ENCODE measurements around the gene COASY.
A peak's percentile ranks its signal among the peaks of the same experiment; 100 is the strongest.
"Not testable (repeated sequence)": the region's sequence is repeated elsewhere in the genome, so short reads cannot be mapped to it uniquely, and the experiment has no call there.

COASY gene

DNA sequence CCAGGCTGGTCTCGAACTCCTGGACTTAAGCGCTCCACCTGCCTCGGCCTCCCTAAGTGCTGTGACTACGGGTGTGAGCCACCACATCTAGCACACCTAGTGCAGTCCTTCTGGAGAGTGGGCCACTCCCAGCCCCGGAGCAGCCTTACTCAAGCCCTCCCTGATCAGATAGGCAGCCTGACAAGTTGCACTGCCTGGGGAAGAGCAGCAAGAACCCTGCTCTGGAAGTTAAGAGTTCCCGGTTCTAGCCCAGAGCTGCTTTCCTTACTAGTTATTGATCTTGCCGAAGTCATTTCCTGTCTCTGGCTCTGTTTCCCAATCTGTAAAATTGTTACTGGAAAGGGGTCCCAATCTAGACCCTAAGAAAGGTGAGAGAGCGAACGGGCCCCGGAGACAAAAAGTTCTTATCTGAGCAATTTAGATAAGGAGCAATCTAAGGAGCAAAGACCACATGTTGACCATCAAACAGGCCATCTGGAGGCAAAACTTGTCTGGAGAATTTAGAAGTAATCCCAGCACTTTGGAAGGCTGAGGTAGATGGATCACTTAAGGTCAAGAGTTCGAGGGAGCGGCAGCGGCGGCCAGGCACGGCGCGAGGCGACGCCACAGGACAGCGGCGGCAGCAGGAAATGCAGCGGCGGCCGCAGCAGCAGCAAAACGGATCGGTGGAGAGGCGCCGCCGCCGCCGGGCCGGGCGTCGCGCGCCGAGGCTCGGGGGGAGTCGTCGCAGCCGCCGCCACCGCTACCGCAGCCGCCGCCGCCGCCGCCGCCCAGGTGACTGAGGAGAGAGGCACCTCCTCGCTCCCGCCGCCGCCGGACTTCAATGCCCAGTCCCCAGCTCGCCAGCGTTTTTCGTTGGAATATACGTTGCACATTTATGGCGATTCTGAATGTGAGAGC, 30.2 kb upstream of the COASY start:
- peak; percentile 72 for DNase-seq

DNA sequence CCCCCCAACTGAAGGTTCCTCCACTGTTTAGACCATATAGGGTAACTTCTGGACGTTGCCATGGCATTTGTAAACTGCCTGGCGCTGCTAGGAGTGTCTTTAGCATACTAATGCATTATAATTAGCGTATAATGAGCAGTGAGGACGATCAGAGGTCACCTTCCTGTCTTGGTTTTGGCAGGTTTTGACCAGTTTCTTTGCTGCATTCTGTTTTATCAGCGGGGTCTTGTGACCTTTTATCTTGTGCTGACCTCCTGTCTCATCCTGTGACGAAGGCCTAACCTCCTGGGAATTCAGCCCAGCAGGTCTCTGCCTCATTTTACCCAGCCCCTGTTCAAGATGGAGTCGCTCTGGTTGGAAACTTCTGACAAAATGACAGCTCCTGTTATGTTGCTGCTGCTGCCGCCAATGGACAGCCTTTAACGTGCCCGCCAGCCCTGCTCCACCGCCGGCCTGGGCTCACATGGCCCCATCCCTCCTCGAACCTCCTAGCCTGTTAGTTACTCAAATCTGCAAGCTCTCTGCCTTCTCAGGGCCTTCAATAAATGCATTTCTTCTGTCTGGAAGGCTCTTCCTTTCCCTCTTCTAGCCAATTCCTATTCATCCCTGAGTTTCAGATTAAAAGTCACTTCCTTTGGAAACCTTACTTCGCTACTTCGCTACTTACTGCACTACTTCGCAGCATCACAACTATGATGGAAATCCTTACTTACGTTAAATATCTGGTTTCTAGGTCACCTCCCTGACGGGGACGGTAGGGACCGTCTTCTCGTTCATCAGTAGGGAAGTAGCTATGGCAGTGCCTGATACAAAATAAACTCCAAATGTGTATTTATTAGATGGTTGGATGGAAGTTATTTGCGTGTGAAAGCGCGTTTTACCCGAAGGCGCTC, 26.5 kb upstream of the COASY start:
- DNase-seq: no peak

DNA sequence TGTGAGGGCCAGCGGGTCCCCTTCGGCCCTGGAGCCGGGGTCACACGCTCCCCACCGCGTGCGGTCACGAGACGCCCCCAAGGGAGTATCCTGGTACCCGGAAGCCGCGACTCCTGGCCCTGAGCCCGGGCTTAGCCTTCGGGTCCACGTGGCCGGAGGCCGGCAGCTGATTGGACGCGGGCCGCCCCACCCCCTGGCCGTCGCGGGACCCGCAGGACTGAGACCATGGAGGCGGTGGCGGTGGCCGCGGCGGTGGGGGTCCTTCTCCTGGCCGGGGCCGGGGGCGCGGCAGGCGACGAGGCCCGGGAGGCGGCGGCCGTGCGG, 25.9 kb upstream of the COASY start, which contains the start of gene NAGLU:
Gene NAGLU (plus strand): TSS at position 194 of the 324 bp plus-strand sequence. CDS start 32 bp downstream, at position 226.
- DNase-seq: peak; percentile 98

DNA sequence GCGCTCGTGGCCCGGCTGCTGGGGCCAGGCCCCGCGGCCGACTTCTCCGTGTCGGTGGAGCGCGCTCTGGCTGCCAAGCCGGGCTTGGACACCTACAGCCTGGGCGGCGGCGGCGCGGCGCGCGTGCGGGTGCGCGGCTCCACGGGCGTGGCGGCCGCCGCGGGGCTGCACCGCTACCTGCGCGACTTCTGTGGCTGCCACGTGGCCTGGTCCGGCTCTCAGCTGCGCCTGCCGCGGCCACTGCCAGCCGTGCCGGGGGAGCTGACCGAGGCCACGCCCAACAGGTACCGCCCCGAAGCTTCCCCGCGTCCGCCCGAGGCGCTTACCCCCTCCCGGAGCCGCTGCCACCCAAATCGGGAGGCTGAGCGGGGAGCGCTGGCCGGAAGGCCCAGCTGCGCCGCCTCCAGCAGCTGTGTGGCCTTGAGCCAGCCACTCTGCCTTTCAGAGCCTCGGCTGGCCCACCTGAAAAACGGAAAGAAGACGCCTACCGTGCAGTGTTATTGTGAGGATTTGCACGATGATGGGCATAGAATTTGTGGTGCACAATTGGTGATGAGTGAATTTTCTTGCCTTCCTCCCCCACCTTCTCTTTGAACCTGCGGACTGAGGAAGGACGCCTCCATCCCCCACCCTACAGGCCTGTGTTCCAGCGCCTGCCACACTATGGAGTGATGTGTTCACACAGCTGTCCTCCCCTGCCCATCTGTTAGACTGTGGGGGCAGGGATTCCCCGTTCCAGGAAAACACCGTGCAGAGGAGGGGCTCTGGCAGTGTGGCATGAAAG, 25.4 kb upstream of the COASY start:
- peak; percentile 84 for DNase-seq

DNA sequence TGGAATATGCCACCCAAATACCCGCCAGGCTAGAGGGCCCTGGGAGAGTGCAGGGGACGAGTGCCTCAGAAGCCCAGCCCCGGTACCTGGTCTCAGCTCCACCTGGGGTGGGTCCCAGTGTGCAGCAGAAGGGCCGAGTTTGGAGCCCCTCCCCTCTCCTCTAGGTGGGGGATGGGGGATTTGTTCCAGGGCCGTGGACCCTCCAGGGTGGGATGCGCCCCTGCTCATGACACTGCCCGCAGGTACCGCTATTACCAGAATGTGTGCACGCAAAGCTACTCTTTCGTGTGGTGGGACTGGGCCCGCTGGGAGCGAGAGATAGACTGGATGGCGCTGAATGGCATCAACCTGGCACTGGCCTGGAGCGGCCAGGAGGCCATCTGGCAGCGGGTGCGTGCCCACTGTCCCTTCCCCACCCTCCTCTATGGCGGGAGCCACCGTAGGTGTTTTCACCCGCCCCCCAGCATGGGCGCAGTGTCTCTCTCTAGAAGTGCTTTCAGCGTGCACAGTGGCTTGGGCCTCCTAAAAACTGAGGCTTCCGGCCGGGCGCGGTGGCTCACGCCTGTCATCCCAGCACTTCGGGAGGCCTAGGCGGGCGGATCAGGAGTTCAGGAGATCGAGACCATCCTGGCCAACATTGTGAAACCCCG, 24.7 kb upstream of the COASY start:
- no peak for DNase-seq

DNA sequence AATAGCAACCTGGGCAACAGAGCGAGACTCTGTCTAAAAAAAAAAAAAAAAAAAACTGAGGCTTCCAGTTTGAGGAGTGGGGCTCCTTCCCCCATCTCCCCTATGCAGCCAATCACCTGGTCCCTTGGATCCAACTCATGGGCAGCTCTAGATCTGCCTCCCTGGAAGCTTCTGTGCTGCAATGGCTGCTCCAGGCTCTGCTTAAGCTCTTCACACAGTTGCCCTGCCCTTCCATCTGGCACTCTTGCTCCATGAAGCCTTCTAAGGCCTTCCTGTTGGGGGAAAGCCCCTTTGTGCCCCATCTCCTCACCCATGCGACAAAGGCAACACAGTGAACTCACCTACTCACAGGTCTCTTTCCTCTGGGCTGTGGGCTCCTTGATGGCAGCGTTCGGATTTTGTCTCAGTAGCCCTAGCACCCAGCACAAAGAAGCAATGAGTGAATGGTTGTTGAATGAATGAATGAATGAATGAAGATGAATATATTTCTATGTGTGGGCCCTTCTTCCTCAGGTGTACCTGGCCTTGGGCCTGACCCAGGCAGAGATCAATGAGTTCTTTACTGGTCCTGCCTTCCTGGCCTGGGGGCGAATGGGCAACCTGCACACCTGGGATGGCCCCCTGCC, 24.0 kb upstream of the COASY start:
- DNase-seq: no peak

DNA sequence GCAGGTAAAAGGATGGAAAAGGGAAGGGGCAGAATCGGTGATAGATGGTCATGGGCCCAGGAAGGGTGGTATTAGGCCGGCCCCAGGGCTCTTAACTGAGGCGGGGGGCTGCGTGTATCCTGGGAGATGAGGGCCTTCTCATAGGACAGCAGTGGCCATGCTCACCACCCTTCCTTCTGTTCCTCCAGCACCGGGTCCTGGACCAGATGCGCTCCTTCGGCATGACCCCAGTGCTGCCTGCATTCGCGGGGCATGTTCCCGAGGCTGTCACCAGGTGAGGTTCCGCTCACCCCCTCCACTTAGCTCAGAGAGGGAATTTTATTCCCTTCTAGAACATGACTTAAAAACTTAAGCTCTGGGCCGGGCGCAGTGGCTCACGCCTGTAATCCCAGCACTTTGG, 23.5 kb upstream of the COASY start:
- no peak for DNase-seq

DNA sequence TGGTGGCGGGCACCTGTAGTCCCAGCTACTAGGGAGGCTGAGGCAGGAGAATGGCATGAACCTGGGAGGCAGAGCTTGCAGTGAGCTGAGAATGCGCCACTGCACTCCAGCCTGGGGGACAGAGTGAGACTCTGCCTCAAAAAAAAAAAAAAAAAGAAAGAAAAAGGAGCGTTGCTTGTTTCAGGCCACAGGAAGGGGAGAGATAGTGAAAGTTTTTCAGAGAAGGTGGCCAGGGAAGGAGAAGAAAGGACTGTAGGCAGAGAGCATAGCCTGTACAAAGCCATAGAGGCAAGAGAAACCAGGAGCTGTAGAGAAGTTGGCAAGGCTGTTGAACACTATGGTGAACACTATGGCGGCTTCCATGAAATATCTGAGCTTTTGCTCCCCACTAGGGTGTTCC, 21.4 kb upstream of the COASY start:
- not testable (repeated sequence) for DNase-seq

DNA sequence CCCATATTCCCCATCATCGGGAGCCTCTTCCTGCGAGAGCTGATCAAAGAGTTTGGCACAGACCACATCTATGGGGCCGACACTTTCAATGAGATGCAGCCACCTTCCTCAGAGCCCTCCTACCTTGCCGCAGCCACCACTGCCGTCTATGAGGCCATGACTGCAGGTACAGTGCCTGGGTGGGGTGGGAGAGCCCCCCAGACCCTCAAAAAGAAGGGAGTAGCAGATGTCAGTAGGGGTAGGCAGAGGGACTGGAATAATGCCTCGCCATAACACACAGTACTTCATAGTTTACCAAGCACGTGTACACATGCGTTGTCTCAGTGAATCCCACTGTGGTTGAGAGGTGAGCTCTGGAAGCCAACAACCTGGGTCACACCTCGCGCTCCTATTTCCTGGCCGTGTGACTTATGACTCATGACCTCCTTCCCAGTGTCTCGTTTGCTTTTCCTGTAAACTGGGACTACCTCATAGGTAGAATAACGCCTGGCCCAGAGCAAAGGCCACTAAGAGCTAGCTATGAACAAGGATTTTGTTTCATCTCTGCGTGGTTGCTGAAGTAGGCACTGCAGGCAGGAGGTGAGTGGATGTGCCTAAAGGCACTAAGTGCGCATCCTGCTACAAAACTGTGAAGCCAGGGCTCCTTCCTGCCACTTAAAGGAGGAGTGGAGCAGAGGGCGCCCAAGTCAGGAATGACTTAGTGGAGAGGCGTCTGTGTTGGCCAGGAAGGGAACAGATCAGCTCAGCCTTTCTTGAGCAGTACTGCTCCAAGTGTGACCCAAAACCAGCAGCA, 20.7 kb upstream of the COASY start:
- DNase-seq: no peak

DNA sequence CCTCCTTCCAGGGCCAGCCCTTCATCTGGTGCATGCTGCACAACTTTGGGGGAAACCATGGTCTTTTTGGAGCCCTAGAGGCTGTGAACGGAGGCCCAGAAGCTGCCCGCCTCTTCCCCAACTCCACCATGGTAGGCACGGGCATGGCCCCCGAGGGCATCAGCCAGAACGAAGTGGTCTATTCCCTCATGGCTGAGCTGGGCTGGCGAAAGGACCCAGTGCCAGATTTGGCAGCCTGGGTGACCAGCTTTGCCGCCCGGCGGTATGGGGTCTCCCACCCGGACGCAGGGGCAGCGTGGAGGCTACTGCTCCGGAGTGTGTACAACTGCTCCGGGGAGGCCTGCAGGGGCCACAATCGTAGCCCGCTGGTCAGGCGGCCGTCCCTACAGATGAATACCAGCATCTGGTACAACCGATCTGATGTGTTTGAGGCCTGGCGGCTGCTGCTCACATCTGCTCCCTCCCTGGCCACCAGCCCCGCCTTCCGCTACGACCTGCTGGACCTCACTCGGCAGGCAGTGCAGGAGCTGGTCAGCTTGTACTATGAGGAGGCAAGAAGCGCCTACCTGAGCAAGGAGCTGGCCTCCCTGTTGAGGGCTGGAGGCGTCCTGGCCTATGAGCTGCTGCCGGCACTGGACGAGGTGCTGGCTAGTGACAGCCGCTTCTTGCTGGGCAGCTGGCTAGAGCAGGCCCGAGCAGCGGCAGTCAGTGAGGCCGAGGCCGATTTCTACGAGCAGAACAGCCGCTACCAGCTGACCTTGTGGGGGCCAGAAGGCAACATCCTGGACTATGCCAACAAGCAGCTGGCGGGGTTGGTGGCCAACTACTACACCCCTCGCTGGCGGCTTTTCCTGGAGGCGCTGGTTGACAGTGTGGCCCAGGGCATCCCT, 18.5 kb upstream of the COASY start:
- peak; percentile 64 for DNase-seq

DNA sequence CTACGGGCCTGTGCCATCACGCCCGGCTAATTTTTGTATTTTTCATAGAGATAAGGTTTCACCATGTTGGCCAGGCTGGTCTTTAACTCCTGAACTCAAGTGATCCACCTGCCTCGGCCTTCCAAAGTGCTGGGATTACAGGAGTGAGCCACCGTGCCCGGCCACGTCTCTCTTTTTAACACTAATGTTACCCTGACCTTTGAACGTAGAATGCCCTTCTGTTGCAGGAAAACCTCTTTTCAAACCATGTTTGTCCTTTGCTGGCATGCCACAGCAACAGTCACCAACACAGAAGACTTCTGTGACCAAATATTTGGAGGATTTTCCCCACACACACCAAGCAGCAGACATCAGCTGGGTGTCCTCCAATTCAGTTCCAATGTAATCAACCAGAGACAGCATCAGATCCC, 17.1 kb upstream of the COASY start:
- DNase-seq: no peak

DNA sequence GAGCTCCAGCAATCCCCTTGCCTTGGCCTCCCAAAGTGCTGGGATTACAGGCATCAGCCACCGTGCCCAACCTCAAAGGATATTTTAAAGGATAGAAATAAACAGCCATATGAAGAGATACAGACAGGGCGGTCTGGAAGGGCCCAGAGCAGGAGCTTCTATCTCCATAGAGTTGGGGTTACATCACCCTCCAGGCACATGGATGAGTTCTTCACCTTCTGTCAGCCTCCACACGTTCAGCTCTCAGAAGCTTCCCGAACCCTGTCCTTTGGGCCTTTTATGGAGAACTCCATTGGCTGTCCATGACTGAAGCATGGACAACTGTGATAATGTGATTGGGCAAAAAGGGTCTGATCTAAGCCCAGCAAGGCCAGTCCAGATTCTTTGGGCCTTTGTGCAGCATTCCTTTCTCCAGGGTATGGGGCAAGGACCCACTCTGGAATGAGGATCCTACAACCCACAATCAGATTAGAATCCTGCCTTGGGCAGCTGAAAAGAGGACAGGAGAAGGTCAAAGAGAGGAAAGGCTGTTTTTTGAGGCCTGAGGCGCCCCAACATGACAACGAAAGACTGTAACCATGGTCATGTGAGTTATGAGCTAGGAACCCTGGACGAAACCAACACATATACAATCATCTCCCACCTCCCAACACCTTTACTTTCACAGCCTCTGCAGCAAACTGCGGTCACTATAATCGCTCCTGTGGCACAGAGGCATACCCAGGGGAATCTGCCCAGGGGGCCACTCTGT, 16.0 kb upstream of the COASY start:
- not testable (repeated sequence) for DNase-seq

DNA sequence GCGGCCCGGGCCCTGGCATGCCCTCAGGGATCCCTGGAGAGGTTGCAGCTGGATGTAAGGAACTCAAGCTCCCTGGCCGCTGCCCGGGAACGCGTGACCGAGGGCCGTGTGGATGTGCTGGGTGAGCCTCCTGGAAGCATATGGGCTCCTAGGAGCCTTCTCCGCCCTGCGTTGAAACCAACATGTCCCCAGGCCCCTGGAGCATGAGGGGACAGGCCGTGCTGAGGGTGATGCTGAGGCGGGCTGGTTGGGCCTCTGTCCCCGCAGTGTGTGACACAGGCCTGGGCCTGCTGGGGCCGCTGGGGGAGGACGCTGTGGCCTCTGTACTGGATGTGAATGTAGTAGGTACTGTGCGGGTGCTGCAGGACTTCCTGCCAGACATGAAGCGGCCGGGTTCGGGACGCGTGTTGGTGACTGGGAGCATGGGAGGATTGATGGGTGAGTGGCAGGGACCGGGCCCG, 14.9 kb upstream of the COASY start:
- peak; percentile 50 for DNase-seq

DNA sequence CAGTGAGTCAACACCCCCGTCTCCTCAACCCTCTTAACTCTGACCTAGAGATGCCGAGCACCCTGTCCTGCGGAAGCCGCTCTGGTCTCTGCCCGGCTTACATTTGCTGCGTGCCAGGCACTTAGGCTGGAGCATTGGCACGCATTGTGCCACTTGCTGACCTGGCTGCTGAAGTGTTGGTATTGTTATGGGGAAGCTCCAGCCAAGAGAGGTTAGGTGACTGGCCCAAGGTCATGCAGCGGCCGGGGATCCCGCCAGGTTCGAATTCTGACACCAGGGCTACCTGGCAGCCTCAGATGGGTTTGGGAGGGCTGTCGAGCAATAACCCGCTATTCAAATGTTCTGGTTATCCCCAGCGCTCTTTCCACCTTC, 14.3 kb upstream of the COASY start:
- DNase-seq: peak; percentile 38

DNA sequence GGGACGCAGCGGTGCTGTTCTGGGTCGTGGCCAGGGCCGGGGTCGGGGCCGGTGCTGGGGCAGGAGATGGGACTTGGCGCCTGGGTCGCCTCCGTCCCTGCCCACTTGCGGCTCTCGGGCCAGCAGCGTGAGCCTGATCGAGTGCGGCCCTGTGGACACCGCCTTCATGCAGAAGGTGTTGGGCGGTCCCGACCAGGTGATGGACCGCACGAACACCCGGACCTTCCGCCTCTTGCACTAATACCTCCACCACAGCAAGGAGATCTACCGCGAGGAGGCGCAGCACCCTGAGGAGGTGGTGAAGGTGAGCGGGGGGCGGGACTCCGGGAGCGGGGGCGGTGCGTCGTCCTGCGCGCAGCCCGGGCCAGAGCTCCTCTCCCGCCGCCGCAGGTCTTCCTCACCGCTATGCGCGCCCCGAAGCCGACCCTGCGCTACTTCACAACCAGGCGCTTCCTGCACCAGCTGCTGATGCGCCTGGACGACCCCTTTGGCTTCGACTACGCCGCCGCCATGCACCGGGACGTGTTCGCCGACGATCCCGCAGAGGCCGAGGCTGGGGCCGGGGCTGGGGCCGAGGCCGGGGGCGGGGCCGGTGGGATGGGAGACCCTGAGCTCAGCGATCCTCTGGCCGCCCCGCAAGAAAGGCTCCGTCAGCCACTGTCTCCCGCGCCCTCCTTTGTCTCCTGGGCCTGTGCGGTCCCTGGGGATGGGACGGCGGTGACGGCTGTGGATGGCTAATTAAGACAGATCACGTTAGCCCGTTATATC, 13.7 kb upstream of the COASY start:
- peak; percentile 74 for DNase-seq

DNA sequence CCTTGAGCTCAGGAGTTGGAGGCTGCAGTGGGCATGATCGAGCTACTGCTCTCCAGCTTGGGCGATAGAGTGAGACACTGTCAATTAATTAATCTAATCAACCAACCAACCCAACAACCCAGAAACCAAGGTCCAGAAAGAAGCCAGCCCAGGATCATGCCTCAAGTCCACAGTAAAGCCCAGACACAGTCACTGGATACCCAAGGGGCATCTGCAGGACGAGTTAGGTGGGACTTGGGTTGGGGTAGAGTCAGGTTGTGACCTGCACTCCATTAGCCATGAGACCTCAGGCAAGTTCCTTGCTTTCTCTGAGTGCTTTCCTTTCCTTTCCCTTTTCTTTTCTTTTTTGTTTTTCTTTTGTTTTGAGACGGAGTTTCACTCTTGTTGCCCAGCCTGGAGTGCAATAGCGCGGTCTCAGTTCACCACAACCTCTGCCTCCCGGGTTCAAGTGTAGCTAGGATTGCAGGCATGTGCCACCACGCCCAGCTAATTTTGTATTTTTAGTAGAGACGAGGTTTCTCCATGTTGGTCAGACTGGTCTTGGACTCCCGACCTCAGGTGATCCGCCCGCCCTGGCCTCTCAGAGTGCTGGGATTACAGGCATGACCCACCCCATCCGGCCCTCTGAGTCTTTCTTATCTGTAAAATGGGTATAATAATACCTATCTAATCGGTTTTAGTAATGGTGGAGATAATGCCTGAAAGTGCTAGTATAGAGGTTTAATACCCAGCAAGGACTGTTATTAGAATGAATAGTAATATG, 12.8 kb upstream of the COASY start:
- no peak for DNase-seq

DNA sequence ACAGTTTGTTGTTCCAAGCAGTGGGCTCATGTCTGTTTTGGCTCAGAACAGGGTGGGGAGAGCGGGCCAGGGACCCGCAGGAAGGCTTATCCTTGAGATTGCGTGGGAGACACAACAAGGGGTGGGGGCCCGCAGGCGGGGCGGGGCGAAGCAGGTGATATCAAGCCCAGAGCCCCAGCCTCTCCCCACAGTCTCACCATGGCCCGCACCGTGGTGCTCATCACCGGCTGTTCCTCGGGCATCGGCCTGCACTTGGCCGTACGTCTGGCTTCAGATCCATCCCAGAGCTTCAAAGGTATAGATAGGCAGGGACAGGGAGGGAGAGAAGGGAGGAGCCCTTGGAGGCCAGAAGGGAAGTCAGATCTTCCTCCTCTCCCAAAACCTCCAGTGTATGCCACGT, 9.2 kb upstream of the COASY start, which contains the start of gene HSD17B1:
Gene HSD17B1 (plus strand): TSS at position 188 of the 400 bp plus-strand sequence. CDS start 11 bp downstream, at position 199.
- DNase-seq: not testable (repeated sequence)
